ENCODE results near the gene PKN2.

- no peak for TF ChIP-seq CTCF (IDR thresholded peaks at IDR 0.05)
- no peak for TF ChIP-seq POLR2A (IDR thresholded peaks at IDR 0.05)
Observed at GRCh38 chr1:88646476-88647248, 37.4 kb upstream of the PKN2 start.

Measured in right lobe of liver (tissue), 4 donors.